Stimulated activated CD4-positive, alpha-beta T cell treated with anti-CD3 and anti-CD28 coated beads, Interleukin-2, amount 100 ng/mL, for 48 hours (primary cell): ENCODE data around the gene SNX12.

Experiments used
- DNase-seq, 2 donors: peaks; one replicate each; pipeline ENCODE4 v3.0.0-alpha.2; 2020

The SNX12 gene

GRCh38 chrX:71068044-71068918, at the start of gene SNX12:
Gene SNX12, minus strand, starts transcription at chrX:71068334. Its CDS starts 28 bp downstream, at chrX:71068306.
- DNase-seq = peak; percentile 73 to 75

GRCh38 chrX:71117358-71117757, 49.2 kb upstream of the SNX12 start:
- DNase-seq = no peak

GRCh38 chrX:71111921-71112431, 43.8 kb upstream of the SNX12 start:
- no peak for DNase-seq

GRCh38 chrX:71111141-71111843, 43.2 kb upstream of the SNX12 start, which contains the start of gene IL2RG:
Gene IL2RG, minus strand, starts transcription at chrX:71111577. Its CDS starts 38 bp downstream, at chrX:71111539.
- peak; percentile 55 to 61 for DNase-seq

GRCh38 chrX:71109051-71109450, 40.9 kb upstream of the SNX12 start:
- no peak for DNase-seq

- no peak for DNase-seq
These were observed 39.7 kb upstream of the SNX12 start for GRCh38 chrX:71107762-71108360.

GRCh38 chrX:71107245-71107644, 39.1 kb upstream of the SNX12 start:
- DNase-seq = no peak

- DNase-seq = no peak
These were observed 38.3 kb upstream of the SNX12 start, which contains the start of gene CXorf65 for GRCh38 chrX:71106427-71106826. Gene CXorf65, minus strand, starts transcription at chrX:71106740. Its CDS starts 184 bp downstream, at chrX:71106556.

- no peak for DNase-seq
These were observed 37.5 kb upstream of the SNX12 start for GRCh38 chrX:71105628-71106027.

- peak; percentile 32 to 41 for DNase-seq
These were observed 35.2 kb upstream of the SNX12 start for GRCh38 chrX:71103110-71103983.

GRCh38 chrX:71102292-71102691, 34.2 kb upstream of the SNX12 start:
- no peak for DNase-seq

GRCh38 chrX:71100581-71101505, 32.7 kb upstream of the SNX12 start:
- DNase-seq = no peak

GRCh38 chrX:71099736-71100135, 31.6 kb upstream of the SNX12 start:
- DNase-seq = no peak

GRCh38 chrX:71098951-71099506, 30.9 kb upstream of the SNX12 start:
- no peak for DNase-seq

- peak; percentile 54 to 67 for DNase-seq
These were observed 30.2 kb upstream of the SNX12 start for GRCh38 chrX:71098302-71098701.

GRCh38 chrX:71096760-71097032, 28.6 kb upstream of the SNX12 start:
- DNase-seq = no peak

GRCh38 chrX:71095981-71096759, 28.0 kb upstream of the SNX12 start:
- DNase-seq = peak in 1 of 2 donors; percentile 28

- DNase-seq = peak; percentile 70 to 75
These were observed 27.4 kb upstream of the SNX12 start, which contains the start of gene FOXO4 for GRCh38 chrX:71095555-71095980. Gene FOXO4, plus strand, starts transcription at chrX:71095851. Its CDS starts 678 bp downstream, at chrX:71096529.

GRCh38 chrX:71095033-71095432, 26.9 kb upstream of the SNX12 start:
- DNase-seq = no peak

- no peak for DNase-seq
These were observed 23.1 kb upstream of the SNX12 start for GRCh38 chrX:71091263-71091662.
